ENCODE results near the gene GALNTL6.
"Not testable (repeated sequence)": the region's sequence is repeated elsewhere in the genome, so short reads cannot be mapped to it uniquely, and the experiment has no call there.

Gene GALNTL6

DNA sequence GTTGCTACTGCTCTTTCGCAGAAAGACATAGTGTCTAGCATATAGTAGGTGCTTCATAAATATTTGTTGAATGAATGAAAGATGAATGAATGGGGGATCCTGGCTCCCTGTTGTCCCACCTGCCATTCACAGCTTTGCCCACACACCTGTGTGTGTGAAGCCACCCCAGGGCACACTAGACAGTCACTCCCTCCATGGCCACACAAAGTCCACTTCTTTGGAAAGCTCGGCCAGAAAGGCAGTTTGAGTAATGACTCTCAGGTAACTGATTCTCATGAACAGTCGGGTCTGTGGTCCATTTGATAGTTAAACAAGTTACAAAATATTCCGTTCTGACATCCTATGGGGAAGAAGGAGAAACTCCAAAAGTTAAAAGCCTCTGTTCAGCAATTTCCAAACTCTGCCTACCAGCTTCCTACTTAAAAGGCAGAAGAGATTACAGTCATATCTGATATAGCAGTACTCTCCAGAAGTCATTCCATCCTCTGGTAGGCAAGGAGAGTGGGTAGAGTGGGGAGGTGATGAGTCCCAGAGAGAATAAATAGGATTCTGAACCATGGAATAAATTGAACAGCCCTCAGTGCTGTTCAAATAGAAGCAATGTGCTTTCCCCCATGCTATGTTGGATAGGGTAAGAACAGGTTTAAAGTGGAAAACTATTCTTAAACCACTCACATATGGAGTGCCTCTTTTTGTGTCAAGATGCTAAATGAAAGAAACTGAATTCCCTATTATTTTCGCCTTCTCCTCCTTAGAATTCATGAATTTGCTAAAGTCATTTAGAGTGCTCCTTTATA is 1150.5 kb downstream of the GALNTL6 start:
- no peak for DNase-seq (ENCODE audit: extremely low read depth in 1 of 2, low read depth in 1 of 2)

DNA sequence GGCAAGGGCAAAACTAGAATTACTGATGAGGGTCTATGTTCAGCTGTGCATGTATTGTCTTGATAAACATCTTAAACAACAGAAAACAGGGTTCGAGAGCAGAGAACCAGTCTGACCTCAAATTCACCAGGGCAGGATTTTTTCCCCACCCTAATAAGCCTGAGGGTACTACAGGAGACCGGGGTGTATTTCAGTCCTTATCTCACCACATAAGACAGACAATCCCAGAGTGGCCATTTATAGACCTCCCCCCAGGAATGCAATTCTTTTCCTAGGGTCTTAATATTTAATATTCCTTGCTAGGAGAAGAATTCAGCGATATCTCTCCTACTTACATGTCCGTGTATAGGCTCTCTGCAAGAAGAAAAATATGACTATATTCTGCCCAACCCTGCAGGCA is 1157.0 kb downstream of the GALNTL6 start:
- not testable (repeated sequence) for DNase-seq (ENCODE audit: extremely low read depth in 1 of 2, low read depth in 1 of 2)

DNA sequence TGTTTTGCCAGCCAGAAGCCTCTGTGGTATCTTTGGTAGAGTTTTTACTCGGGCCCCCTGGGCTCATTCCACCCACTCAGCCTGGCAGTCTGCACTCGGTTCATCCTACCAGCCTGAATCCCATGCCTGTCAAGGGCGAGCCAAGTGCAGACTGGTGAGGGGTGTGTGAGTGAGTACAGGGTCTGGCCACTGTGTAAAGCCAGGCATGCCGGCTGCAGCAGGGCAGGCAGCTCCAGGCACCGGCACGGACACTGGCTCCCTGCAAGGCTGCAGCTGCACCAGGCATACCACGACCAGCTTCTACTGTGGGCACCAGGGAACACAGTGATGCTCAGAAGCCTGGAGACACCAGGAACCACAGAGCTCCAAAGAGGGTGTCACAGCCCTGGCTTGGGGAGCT is 1161.4 kb downstream of the GALNTL6 start:
- DNase-seq (ENCODE audit: extremely low read depth in 1 of 2, low read depth in 1 of 2): no peak

DNA sequence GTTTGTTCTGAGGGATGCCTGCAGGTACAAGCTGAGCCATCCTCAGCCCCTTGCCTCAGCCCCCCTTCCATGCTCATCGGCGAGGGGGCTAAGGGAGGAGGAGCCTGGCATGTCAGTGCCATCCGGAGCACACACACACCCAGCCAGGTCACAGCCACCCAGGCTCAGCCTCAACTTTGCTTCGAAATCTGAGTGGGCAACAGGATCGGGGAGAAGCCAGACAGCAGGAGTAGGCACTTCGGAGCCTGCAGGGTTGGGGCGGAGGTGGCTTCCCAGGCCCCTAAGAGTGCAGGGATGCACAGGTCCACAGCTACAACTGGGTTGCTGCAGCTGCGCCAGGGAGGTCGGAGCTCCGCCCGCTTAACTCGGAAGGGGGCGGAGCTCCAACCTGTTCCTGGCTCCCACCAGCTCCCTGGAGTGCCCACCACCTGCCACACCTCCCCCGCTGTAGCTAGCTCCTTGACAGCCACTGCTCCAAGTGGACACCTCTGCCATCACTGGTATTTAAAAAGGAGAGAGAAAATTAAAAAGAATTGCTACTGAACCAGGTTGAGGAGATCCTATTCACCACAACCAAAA is 1162.5 kb downstream of the GALNTL6 start:
- no peak for DNase-seq (ENCODE audit: extremely low read depth in 1 of 2, low read depth in 1 of 2)

DNA sequence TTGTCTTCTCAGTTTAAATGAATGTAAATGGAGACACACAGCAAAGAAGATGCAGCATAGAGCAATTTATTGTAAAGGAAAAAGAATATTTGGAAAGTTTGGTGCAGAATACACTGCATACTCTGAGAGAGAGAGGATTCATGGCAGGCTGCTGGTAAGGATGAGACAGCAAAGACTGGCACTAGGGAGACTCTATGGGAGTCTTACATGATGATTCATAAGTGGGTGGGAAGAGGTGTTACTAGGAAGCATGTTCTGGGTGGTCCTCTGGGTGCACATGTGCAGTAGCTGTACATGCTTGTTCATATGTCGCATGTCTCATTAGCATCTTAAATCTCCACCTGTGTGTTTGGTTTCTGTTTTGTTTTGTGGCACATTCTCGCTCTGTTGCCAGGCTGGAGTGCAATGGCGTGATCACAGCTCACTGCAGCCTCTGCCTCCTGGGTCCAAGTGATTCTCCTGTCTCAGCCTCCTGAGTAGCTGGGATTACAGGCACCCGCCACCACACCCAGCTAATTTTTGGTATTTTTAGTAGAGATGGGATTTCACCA is 1164.4 kb downstream of the GALNTL6 start:
- not testable (repeated sequence) for DNase-seq (ENCODE audit: extremely low read depth in 1 of 2, low read depth in 1 of 2)

DNA sequence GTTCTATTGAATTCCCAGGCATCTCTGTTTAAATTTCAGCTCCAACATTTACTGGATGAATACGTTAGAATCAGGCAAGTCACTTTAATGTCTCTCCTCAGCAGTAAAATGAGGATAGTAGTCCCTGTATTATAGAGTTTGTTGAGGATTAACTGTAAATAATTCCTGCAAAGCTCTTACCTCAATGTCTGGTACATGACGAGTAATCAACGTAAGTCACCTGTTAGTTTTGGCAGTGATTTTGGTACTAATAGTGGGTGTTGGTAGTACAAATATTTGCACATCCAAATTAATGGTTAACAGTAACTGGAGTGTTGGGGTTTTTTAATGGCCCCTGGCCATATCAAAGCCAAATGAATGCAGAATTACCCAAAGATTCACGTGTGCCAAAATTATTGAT is 1165.6 kb downstream of the GALNTL6 start:
- DNase-seq (ENCODE audit: extremely low read depth in 1 of 2, low read depth in 1 of 2): no peak

GRCh38 chr4:172979332-172979731 is 1166.1 kb downstream of the GALNTL6 start:
- no peak for DNase-seq (ENCODE audit: extremely low read depth in 1 of 2, low read depth in 1 of 2)

GRCh38 chr4:172980219-172980618 is 1167.0 kb downstream of the GALNTL6 start:
- DNase-seq (ENCODE audit: extremely low read depth in 1 of 2, low read depth in 1 of 2): no peak

DNA sequence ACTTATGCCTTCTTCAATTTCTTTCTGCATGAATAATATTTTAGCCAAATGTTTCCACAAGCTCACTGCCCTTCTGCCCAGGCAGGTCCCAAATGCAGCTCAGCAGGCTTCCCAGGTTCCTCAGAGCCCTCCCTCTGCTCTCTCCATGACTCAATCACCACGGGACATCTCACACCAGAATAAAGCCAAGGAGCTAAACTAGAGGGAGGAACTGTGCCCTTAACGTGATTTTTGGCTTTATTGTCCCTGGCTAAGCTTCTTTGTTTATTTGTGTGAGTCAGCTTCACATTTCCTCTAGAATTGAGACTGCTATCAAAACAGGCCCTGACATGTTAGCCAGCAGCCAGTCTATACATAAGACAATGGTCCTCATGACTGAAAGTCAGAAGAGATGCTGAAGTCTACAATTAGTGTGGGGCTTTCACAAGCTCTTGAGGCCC is 1169.0 kb downstream of the GALNTL6 start:
- no peak for DNase-seq (ENCODE audit: extremely low read depth in 1 of 2, low read depth in 1 of 2)

GRCh38 chr4:172983014-172983413 is 1169.8 kb downstream of the GALNTL6 start:
- no peak for DNase-seq (ENCODE audit: extremely low read depth in 1 of 2, low read depth in 1 of 2)

DNA sequence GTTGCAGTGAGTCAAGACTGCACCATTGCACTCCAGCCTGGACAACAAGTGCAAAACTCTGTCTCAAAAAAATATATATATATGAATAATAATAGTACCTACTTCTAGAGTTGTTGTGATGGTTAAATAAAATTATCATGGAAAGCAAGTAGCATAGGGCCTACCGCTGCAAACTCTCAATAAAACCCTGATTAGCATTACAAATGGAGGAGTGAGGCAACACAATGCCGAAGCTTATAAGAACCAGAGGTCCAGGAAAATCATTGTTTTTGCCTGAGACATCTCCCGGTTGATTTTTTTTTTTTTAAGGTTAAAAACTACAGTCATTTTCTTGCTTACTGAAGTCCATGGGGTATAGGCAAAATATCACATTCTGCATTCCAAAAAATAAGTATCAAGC is 1170.4 kb downstream of the GALNTL6 start:
- DNase-seq (ENCODE audit: extremely low read depth in 1 of 2, low read depth in 1 of 2): no peak

DNA sequence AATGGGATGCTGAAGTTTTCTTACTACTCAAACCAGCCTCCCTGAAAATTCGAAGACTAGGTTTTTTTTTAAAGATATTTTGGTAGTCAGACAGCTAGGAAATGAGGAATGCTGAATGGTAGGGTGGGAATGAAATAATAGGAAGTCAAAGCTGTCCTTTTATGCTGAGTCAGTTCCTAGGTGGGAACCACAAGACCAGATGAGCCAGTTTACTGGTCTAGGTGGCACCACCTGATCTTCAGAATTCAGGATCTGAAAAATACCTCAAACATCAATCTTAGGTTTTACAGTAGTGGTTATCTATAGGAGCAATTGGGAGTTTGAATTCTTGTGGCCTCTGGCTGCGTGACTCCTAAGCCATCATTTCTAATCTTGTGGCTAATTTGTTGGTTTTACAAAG is 1172.3 kb downstream of the GALNTL6 start:
- no peak for DNase-seq (ENCODE audit: extremely low read depth in 1 of 2, low read depth in 1 of 2)

GRCh38 chr4:172986114-172986513 is 1172.9 kb downstream of the GALNTL6 start:
- DNase-seq (ENCODE audit: extremely low read depth in 1 of 2, low read depth in 1 of 2): no peak

DNA sequence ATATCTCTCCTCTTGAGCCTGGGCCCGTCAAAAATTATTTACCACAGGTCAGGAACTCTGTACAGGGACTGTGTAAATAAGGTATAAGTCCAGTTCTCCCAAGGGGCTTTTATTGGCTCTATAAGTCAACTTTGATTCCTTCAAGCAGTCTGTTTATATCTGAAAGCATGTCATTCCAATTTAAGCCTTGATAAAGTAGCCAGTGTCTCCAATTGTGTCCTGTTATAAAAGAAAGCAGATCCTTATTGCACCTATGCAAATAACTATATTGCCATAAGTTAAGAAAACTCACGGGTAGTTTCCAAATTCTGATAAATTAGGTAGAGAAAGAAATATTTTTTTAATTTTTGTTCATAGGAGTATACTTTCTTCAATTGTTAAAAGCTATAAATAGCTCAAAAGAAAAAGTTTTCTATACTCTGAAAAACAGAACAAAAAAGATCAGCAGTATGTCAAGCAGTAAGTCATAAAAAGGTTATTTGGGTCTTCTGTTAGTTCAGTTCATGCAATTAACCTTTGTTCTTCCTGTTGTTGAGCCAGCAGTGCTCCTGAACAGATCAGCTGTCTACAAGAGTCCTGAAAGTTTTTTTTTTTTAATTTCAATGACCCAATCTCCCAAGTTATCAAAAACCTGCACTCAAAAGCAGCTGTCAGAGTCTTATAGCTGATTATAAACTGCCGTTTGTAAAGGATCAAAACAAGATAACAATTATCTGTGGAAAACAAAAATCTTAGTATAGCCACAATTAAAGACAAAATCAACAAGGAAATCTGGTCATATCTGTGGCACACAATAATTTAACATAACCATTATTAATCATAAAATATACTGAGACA is 1177.0 kb downstream of the GALNTL6 start:
- no peak for DNase-seq (ENCODE audit: extremely low read depth in 1 of 2, low read depth in 1 of 2)

- DNase-seq (ENCODE audit: extremely low read depth in 1 of 2, low read depth in 1 of 2): no peak
These were observed 1179.6 kb downstream of the GALNTL6 start for GRCh38 chr4:172992648-172993378.

- DNase-seq (ENCODE audit: extremely low read depth in 1 of 2, low read depth in 1 of 2): no peak
These were observed 1182.0 kb downstream of the GALNTL6 start for GRCh38 chr4:172995161-172995560.

DNA sequence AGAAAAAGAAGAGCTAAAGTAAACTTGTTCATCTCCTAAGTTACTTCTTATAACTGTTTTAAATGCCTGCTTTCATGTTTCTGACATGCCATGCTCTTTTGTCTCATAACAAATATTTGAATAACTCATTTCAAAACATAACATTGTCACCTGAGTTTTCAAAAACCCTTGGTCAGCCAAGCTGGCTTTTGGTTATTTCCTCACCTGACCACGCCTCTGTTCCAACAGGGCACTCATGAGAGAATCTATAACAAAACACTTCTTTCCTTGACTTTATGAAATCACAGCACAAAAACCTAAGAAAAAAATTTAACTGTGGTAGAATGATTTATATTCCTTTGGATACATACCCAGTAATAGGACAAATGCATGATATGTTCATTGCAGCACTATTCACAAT is 1182.5 kb downstream of the GALNTL6 start:
- no peak for DNase-seq (ENCODE audit: extremely low read depth in 1 of 2, low read depth in 1 of 2)

DNA sequence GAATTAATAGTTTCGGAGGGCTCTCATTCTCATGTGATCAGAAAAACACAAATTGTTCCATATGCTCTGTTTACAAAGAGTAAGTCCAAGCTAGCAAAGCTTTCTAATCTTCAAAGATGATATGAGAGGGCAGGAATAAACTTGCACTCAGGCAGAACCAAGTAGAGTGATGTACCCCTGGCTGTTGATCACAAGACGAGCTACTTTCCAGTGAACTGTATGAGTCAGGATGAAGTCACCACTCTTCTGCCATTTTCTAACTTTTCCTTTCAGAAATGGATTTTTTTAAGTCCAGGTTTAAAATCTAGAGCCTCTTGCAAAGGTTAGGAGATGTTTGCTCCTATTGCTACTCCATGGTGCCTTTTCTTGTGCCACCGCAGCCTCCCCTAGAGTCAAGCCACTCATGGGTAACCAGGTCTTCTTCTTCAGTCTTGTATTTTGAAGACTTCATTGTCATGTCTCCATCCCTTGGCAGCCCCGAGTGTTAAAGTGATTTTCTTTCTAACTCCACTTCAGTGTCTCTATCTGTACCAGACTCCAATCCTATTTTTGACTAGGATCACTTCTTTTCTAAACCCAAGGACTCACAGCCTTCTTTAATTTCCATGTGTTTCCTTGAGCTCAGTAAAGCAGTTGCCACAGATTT is 1183.5 kb downstream of the GALNTL6 start:
- no peak for DNase-seq (ENCODE audit: extremely low read depth in 1 of 2, low read depth in 1 of 2)

DNA sequence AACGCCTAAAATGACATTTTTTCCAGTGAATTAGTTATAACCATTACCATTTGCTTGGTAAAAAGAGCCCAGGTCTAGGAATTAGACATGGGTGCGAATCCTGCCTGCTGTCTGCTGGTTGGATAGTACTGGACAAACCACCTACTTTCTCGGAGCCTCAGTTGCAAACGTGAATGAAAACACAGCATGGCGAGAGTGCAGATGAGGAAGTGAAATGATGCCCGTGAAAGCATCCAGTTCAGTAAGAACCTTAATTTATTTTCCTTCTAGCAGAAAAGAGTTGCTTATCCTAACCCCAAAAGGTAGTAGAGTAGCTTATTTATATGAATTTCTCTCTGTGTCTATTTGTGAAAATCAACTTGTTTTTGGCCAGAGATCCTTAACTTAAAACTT is 1184.0 kb downstream of the GALNTL6 start:
- no peak for DNase-seq (ENCODE audit: extremely low read depth in 1 of 2, low read depth in 1 of 2)

GRCh38 chr4:172997856-172998255 is 1184.7 kb downstream of the GALNTL6 start:
- no peak for DNase-seq (ENCODE audit: extremely low read depth in 1 of 2, low read depth in 1 of 2)

All from stimulated activated CD8-positive, alpha-beta memory T cell treated with anti-CD3 and anti-CD28 coated beads, Interleukin-7, amount 100 ng/mL, for 48 hours (primary cell).